Stimulated activated memory B cell treated with anti-CD40 and anti-IgM and Interleukin-4, amounts not matched to agents 10 μg/mL and 1 μg/mL and 100 μg/mL, for 72 hours (primary cell): ENCODE results near the gene CSRP3.

Source experiments
- ATAC-seq: fragments of 150-1000 bp; cut with Tn5 transposase; 2 replicates; pipeline ENCODE4 v1.10.0; 2021
- H3K27ac Mint-ChIP-seq: one replicate; pipeline ENCODE4 v1.8.0; 2022; ENCODE audit warnings: mild to moderate bottlenecking, mixed read lengths
- H3K27me3 Mint-ChIP-seq: one replicate; pipeline ENCODE4 v1.8.0; 2022; ENCODE audit warnings: mixed read lengths
- H3K36me3 Mint-ChIP-seq: one replicate; pipeline ENCODE4 v1.8.0; 2022; ENCODE audit warnings: mixed read lengths
- H3K4me1 Mint-ChIP-seq: one replicate; pipeline ENCODE4 v1.8.0; 2022; ENCODE audit warnings: mixed read lengths
- H3K4me3 Mint-ChIP-seq: one replicate; pipeline ENCODE4 v1.8.0; 2022; ENCODE audit warnings: mild to moderate bottlenecking, moderate library complexity, mixed read lengths
- H3K9me3 Mint-ChIP-seq: one replicate; pipeline ENCODE4 v1.8.0; 2022; ENCODE audit warnings: mixed read lengths

CSRP3 gene

DNA sequence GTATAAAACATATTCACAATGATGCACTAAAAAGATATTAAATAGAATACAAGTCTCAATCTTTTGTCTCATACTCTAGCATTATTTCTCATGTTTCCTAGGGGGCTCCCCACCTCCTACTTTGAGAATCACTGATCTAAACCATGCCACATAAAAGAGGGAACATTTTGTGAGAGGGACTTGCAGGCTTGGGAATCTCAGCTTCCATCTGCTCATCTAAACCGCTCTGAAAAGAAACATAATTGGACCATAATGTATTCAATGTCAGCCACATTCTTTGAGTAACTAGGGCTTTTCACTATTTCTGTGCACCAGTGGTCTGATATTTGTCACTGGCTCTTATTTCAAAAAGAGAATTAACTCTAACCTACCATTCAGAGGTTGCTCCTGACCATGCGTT lies 6.4 kb upstream of the CSRP3 start:
- Mint-ChIP-seq H3K27ac (no peak overlapping the region), H3K9me3 (no peaks in the 10 kb centered on the region), H3K36me3 (no peaks in the 10 kb centered on the region), H3K4me3 (no peak overlapping the region), H3K27me3 (peaks cover 41% of the 10 kb centered on the region), H3K4me1 (no peaks in the 10 kb centered on the region)
- ATAC-seq: no peak

DNA sequence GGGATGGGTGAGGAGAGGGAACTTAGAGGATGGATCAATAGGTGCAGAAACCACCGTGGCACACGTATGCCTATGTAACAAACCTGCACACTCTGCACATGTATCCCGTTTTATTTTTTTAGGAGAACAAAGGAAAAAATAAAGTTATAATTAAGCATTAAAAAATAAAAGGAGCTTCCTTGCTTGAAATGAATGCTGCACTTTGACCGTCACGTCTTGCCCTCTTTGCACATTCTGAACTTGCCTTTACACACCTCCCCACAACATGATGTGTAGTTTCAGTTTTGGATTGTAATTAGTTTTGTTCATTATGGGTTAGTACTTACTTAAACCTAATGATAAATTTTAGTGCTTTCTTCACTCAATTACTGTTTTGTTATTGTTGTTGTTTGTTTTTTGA lies 3.1 kb upstream of the CSRP3 start:
- Mint-ChIP-seq H3K4me3 (no peak overlapping the region), H3K27me3 (peaks cover 49% of the 10 kb centered on the region), H3K27ac (no peak overlapping the region), H3K9me3 (no peaks in the 10 kb centered on the region), H3K36me3 (no peaks in the 10 kb centered on the region), H3K4me1 (no peaks in the 10 kb centered on the region)
- no peak for ATAC-seq

DNA sequence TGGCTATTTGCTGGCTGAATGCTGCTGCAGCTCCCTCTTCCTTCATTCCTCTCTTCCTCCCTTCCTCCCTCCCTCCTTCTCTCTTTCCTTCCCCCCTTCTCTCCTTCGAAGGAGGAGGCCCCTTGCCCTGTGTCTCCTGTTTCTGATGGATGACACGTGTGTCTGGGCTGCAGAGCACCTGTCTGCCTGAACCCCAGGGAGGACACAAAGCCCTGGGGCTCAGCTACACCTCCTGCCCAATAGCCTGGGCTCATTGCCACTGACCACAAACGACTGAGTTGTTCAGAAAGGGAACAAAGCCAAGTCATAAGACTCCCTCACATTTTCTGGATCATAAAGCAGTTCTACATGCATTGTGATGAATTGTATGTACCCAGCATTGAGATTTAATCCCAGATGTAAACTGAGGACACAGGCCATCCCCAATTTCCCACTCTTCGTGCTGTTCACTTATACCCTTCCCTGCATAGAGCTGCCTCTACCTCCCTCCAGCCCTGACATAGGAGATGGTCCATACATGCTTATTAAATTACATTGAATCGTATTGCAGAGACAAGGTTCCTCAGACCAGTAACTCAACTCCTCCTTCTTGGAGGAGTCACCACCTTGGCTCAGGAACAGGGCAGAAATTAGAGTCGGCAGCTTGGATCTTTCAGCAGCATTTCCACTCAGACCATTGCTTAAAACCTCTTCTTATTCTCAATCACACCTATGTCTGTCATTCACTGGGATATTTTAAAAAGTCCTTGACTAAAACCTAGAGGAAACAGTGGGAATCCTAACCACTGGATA lies 1.2 kb downstream of the CSRP3 start:
- no peaks in the 10 kb centered on the region for H3K36me3 Mint-ChIP-seq
- H3K4me3 Mint-ChIP-seq: no peak overlapping the region
- peaks cover 24% of the 10 kb centered on the region for H3K27me3 Mint-ChIP-seq
- no peak overlapping the region for H3K27ac Mint-ChIP-seq
- no peaks in the 10 kb centered on the region for H3K4me1 Mint-ChIP-seq
- ATAC-seq: no peak
- no peaks in the 10 kb centered on the region for H3K9me3 Mint-ChIP-seq

DNA sequence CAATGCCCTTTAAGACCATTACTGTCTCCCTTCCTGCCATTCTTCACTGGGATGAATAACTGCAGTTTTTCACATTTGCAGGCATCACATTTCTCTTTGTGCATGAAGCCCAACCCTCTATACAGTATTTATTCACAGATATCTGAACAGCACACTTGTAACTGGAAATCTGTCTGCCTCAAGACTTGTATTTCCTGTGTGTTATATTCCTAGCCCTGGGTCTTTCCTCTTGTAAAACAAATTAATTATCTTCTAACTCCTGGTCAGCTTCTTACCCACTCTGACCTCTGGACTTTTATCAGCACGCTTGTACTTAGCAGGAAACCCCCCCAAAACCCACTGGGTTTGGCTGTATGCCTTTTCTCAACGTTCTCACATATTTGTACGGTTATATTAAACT lies 2.0 kb downstream of the CSRP3 start:
- Mint-ChIP-seq H3K4me3 (no peak overlapping the region), H3K36me3 (no peaks in the 10 kb centered on the region), H3K27ac (no peak overlapping the region), H3K4me1 (no peaks in the 10 kb centered on the region), H3K9me3 (no peaks in the 10 kb centered on the region), H3K27me3 (peaks cover 24% of the 10 kb centered on the region)
- ATAC-seq: no peak

DNA sequence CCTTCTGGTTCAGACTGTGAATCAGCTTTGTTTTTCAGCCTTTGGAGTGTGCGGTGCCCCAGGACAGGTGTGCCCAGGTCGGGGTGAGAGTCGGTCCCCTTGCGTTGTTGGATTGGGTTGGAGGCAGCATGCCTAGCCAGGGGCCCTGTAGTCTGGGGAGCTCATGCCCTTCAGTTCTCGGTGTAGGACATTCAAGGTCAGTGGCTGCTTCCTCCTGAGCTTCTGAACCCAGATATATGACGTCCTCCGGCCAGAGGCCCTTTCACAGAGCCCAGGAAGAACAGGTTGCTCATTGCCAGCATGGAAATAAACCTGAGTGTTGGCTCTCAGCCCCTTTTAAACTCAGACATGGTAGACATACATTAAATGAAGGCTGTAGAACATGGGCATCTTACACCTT lies 2.7 kb downstream of the CSRP3 start:
- Mint-ChIP-seq H3K4me3 (no peak overlapping the region), H3K27ac (no peak overlapping the region), H3K36me3 (no peaks in the 10 kb centered on the region), H3K27me3 (peaks cover 24% of the 10 kb centered on the region), H3K9me3 (no peaks in the 10 kb centered on the region), H3K4me1 (no peaks in the 10 kb centered on the region)
- no peak for ATAC-seq

DNA sequence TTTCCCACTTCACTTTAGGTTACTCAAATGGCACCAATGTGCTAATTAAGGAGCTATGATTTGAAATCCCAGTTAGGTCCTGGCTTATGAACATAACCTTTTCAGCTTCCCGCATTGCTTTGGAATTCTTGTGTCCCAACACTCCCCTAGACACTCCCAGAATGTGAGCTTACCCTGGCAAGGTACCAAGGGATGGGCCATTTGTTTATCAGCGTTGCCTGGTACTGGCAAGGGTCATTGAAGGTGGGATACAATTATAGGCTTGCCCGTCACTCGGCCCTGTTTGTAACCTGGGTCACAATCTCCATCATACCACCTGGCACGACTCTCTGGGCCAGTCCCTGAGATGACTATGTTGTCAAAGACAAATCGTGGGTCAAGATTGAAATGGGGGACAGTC lies 5.4 kb downstream of the CSRP3 start:
- H3K27me3 Mint-ChIP-seq: peaks cover 16% of the 10 kb centered on the region
- H3K4me1 Mint-ChIP-seq: no peaks in the 10 kb centered on the region
- no peak overlapping the region for H3K27ac Mint-ChIP-seq
- no peak overlapping the region for H3K4me3 Mint-ChIP-seq
- no peaks in the 10 kb centered on the region for H3K9me3 Mint-ChIP-seq
- no peaks in the 10 kb centered on the region for H3K36me3 Mint-ChIP-seq
- no peak for ATAC-seq

DNA sequence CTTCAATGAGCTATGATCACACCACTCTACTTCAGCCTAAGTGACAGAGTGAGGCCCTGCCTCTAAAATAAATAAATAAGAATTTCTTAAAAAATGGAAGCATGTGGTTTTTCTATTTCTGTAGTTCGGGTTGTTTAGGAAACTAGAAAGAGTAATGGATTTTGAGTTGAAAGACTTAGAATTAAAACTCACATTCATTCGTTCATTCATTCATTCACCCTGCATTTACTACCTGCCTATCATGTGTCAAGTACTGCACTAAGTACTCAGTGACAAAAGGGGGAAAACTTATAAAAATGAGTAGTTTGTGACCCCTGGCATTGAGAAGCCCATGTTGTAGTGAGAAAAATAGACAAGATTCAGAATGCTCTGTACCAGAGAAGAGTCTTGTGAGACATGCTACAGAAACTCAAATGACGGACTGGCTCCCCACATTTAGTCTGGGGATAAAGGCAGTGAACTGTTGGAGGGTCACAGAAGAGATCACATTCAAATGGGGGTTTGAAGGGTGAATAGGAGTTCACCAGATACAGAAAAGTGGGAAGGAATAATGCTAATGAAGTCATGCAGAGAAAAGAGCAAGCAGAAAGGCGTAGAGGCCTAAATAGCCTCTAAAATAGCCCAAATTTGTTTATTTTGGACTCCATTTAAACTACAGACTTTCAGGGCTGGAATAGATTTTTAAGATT lies 7.0 kb downstream of the CSRP3 start:
- Mint-ChIP-seq H3K4me1 (no peaks in the 10 kb centered on the region), H3K27me3 (peaks cover under 1% of the 10 kb centered on the region), H3K27ac (no peak overlapping the region), H3K4me3 (no peak overlapping the region), H3K36me3 (no peaks in the 10 kb centered on the region), H3K9me3 (no peaks in the 10 kb centered on the region)
- no peak for ATAC-seq

DNA sequence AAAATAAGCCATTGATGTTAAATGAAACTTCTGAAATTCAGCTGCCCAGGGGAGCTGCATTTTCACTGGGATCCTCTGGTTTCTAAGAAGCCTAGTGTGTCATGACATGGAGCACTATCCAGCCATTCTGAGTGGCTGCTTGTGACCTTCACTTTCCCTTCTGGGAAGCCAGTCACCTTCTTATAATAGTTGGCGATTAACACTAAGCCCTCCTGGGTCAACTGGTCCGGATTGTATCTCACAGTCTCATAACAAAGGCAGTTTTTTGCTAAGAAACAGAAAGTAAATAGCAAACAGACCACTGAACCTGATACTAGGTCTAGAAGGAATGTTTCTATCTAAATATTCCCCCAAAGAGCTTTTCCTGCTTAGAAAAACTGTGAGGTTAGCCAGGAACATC lies 7.9 kb downstream of the CSRP3 start:
- H3K27ac Mint-ChIP-seq: no peak overlapping the region
- H3K9me3 Mint-ChIP-seq: no peaks in the 10 kb centered on the region
- no peak overlapping the region for H3K4me3 Mint-ChIP-seq
- no peak for ATAC-seq
- no peaks in the 10 kb centered on the region for H3K27me3 Mint-ChIP-seq
- H3K4me1 Mint-ChIP-seq: no peaks in the 10 kb centered on the region
- no peaks in the 10 kb centered on the region for H3K36me3 Mint-ChIP-seq

DNA sequence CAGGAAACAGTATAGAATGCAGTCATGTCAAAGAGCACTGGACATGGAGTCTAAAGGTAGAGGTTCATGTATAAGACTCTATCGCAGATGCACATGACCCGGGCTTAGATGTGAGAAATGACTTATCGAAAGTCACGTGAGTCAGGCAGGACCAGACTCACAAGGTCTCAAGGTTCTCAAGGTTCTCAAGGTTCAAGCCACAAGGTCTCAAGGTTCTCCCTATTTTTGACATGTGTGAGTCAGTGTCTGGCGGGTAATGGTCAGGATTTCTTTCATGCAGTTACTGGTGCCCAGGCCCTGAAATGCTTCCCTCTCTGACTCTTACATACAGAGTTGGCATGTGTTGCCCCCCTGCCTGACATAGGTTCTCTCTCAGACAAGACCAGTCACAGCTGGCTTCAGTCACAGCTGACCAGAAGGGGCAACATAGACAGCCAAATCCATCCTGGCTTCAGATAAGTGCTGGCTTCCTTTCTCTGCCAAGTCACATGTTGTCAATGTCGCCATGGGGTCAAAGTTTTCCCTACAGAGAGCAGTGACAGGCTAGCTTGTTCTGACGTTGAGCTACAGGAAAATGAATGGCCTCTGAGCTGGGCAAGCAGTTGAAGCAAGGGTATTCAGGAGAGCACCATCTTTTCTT lies 10.1 kb downstream of the CSRP3 start:
- Mint-ChIP-seq H3K27me3 (no peaks in the 10 kb centered on the region), H3K9me3 (no peaks in the 10 kb centered on the region), H3K36me3 (peaks cover 2% of the 10 kb centered on the region), H3K4me1 (no peaks in the 10 kb centered on the region), H3K4me3 (no peak overlapping the region), H3K27ac (no peak overlapping the region)
- ATAC-seq: no peak

DNA sequence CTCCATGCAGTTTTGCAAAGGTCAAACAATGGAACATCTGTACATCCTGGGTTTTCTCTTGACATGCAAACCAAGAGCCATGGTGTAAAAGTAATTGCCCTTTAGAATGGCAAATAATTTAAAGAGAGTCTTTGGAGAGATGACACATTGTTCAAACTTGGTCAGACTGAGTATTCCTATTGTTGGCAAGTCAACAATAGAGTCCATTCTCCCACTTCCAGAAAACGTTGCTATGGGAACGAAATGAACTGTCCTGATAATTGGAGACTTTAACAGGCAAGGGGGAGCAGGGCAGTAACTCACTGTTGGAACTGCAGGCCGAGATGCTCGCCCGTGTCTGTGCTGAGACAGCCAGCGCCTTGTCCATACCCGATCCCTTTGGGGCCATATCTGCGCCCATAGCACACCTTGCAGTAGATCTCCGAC lies 13.9 kb downstream of the CSRP3 start:
- Mint-ChIP-seq H3K36me3 (peaks cover 20% of the 10 kb centered on the region), H3K27me3 (no peaks in the 10 kb centered on the region), H3K9me3 (no peaks in the 10 kb centered on the region), H3K4me1 (no peaks in the 10 kb centered on the region), H3K27ac (no peak overlapping the region), H3K4me3 (no peak overlapping the region)
- ATAC-seq: no peak

DNA sequence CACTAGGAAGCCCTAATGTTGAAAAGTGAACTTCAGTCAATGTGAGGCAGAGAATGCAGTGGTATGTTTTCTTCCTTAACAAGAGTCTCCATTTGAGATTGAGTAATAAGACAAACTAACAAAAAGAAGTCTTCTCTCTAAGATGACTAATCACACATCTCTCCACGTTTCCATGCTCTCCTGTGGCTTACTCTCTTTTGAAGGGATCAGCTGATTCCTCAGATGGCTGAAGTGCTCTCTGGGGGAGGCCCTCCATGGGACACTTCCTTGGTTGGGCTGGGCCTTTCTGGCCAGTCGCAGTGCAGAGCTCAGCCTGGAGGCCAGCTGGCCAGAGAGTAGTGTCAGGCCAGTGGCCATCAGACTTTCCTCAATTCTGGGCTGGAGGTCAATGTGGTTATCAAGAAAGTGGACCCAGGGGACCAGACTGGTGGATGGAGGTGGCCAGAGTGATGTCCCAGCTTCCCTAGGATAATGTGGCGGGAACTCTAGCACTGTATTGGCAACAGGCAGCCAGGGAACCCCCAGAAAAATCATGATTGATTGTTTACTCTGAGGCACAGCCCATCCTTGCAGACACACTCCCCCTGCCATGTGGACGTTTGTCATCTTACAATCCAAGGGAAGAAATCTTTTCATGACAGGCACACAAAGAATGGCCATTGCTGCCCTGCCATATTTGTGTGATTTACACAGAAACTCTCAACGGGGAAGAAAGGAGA lies 14.5 kb downstream of the CSRP3 start:
- H3K9me3 Mint-ChIP-seq: no peaks in the 10 kb centered on the region
- no peak overlapping the region for H3K4me3 Mint-ChIP-seq
- no peak overlapping the region for H3K27ac Mint-ChIP-seq
- peaks cover 20% of the 10 kb centered on the region for H3K36me3 Mint-ChIP-seq
- no peaks in the 10 kb centered on the region for H3K4me1 Mint-ChIP-seq
- no peaks in the 10 kb centered on the region for H3K27me3 Mint-ChIP-seq
- ATAC-seq: no peak

DNA sequence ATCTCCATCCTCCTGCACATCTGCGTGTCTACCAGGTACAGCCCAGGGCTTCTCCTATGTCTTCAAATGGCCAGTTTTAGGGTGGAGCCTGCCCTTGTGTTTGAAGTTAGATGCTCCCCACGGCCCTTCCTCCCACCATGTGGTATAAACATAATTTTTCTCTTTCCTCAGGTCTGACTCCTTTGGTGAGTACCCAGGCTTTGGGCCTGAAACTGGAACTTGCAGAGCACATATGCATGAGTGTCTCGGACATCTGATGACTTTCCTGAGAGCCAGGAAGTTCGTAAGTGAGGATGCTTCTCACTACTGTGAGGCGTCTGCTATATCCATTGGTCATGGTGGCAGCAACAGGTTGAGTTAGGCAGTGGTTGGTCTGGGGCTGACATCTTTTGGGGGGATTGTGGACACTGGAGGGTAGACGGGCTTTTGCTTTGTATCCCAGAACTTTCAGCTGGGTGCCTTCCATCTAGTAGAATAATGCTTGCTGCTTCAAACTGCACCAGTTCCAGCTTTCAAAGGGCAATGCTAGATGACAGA lies 16.2 kb downstream of the CSRP3 start:
- no peak overlapping the region for H3K27ac Mint-ChIP-seq
- H3K36me3 Mint-ChIP-seq: peaks cover 20% of the 10 kb centered on the region
- no peak overlapping the region for H3K4me3 Mint-ChIP-seq
- H3K9me3 Mint-ChIP-seq: no peaks in the 10 kb centered on the region
- H3K4me1 Mint-ChIP-seq: no peaks in the 10 kb centered on the region
- no peak for ATAC-seq
- H3K27me3 Mint-ChIP-seq: no peaks in the 10 kb centered on the region

DNA sequence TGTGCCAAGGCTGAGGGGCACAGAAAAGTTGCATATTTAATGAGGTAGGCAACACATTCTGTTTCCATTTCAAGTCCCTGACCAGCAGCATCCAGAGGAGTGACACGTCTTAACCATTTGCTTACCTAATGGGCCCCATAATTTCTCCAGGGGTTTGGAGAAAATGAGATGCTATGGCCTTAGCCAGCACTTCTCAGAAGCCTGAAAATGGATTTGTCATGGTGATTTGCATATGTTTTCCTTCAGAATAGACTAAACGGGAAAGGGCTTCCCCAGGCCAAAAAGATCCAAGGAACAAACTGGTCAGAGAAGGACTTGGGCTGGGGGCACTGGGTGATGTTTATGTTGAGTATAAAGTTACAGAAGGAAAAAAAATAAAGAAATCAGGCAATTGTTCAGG lies 16.7 kb downstream of the CSRP3 start:
- H3K27me3 Mint-ChIP-seq: no peaks in the 10 kb centered on the region
- no peak overlapping the region for H3K27ac Mint-ChIP-seq
- H3K9me3 Mint-ChIP-seq: no peaks in the 10 kb centered on the region
- peaks cover 20% of the 10 kb centered on the region for H3K36me3 Mint-ChIP-seq
- no peak for ATAC-seq
- no peaks in the 10 kb centered on the region for H3K4me1 Mint-ChIP-seq
- H3K4me3 Mint-ChIP-seq: no peak overlapping the region

DNA sequence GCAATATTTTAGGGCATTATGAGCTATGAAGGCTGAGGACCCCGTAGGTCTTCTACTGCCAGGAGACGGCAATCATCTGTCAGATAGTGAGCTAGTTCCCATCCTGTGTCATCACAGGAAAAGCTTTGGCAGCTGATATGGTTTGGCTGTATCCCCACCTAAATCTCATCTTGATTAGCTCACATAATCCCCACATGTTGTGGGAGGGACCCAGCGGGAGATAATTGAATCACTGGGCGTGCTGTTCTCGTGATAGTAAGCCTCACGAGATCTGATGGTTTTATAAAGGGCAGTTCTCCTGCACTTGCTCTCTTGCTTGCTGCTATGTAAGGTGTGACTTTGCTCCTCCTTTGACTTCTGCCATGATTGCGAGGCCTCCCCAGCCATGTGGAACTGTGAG lies 18.1 kb downstream of the CSRP3 start:
- H3K4me1 Mint-ChIP-seq: no peaks in the 10 kb centered on the region
- H3K27ac Mint-ChIP-seq: no peak overlapping the region
- peaks cover 22% of the 10 kb centered on the region for H3K36me3 Mint-ChIP-seq
- H3K27me3 Mint-ChIP-seq: no peaks in the 10 kb centered on the region
- no peak for ATAC-seq
- no peak overlapping the region for H3K4me3 Mint-ChIP-seq
- peaks cover under 1% of the 10 kb centered on the region for H3K9me3 Mint-ChIP-seq

DNA sequence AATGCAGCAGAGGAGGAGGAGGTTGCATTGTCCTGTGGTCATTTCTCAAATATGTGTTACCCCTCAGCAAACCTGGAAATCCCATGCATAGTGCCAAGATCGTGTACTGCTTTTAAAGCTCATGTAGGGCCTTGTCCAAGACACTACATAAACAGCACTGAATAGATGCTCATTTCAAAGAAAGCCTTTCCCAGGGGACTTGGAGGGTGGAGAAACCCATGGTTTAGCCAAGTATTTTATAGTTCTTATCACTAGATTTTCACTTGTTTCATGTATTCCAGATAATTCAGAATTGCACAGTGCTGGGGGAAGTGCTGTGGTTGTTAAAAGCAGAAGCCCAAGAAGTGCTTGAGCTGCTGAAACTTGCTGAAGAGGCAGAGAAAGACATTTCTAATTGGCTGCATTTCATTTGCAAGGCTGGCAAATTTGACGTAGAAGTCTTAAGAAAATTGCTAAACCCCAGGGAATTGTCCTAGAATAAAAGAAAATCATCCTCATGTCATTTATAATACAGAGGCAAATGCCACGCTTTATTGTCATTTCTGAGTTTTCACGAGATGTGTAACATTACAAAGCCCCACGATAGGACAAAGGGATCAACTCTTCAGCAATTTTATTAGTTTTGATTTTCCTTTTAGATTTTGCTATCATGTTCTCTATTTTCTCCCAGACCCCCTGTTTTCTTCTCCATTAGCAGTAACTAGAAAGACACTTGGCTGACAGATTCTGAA lies 20.1 kb downstream of the CSRP3 start:
- H3K9me3 Mint-ChIP-seq: peaks cover 3% of the 10 kb centered on the region
- no peak overlapping the region for H3K27ac Mint-ChIP-seq
- H3K36me3 Mint-ChIP-seq: peaks cover 35% of the 10 kb centered on the region
- H3K4me1 Mint-ChIP-seq: peaks cover 2% of the 10 kb centered on the region
- H3K27me3 Mint-ChIP-seq: no peaks in the 10 kb centered on the region
- no peak for ATAC-seq
- H3K4me3 Mint-ChIP-seq: no peak overlapping the region
